ENCODE data around the gene TNNI3.

TNNI3 gene

DNA sequence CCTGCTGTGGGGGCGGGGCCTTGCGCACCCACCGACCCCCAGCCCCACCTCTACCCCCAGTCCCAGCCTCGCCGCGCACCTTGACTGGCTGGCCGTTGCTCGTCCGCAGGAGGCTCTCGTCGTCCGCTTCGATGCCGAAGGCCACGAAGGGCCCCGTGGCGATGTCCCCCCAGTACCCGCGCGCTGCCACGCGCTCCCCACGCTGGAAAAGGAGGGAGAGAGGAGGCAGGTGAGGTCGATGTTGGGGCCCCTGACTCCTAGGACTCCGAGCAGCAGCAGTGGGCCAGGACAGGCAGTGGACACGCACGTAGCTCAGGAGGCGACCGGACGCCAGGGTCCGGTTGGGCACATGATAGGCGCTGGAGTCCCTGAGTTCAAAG, 3.4 kb upstream of the TNNI3 start:
- H3K4me2 ChIP-seq (ENCODE audit: low read length) = peak overlapping the region; percentile 45
- H3K9me3 ChIP-seq (ENCODE audit: insufficient read depth, low read length) = no peaks in the 10 kb centered on the region
- H3K4me1 ChIP-seq (ENCODE audit: low read length) = no peaks in the 10 kb centered on the region
- H2AFZ ChIP-seq (ENCODE audit: low read depth, low read length) = 0 out of 2 replicates have a peak overlapping the region, but pooled peaks have one; percentile 26
- peaks cover 7% of the 10 kb centered on the region; the same call in 1 of the 2 replicates for H3K27me3 ChIP-seq (ENCODE audit: low read depth, low read length)
- H4K20me1 ChIP-seq (ENCODE audit: insufficient read depth, low read length) = no peaks in the 10 kb centered on the region
- no peaks in the 10 kb centered on the region for H3K79me2 ChIP-seq (ENCODE audit: low read length)
- no peaks in the 10 kb centered on the region for H3K36me3 ChIP-seq (replicated peaks; ENCODE audit: low read depth, low read length)
- no peak for TF ChIP-seq EZH2phosphoT487 (IDR thresholded peaks at IDR 0.05; ENCODE audit: low read depth)
- TF ChIP-seq, protein P1, sequence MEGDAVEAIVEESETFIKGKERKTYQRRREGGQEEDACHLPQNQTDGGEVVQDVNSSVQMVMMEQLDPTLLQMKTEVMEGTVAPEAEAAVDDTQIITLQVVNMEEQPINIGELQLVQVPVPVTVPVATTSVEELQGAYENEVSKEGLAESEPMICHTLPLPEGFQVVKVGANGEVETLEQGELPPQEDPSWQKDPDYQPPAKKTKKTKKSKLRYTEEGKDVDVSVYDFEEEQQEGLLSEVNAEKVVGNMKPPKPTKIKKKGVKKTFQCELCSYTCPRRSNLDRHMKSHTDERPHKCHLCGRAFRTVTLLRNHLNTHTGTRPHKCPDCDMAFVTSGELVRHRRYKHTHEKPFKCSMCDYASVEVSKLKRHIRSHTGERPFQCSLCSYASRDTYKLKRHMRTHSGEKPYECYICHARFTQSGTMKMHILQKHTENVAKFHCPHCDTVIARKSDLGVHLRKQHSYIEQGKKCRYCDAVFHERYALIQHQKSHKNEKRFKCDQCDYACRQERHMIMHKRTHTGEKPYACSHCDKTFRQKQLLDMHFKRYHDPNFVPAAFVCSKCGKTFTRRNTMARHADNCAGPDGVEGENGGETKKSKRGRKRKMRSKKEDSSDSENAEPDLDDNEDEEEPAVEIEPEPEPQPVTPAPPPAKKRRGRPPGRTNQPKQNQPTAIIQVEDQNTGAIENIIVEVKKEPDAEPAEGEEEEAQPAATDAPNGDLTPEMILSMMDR (IDR thresholded peaks at IDR 0.05; ENCODE audit: low read depth, low read length) = no peak
- H3K27ac ChIP-seq (ENCODE audit: low read length) = no peak overlapping the region
- H3K4me3 ChIP-seq (ENCODE audit: low read length) = peak overlapping the region; percentile 62
- no peak overlapping the region for H3K9ac ChIP-seq (ENCODE audit: low read length)

DNA sequence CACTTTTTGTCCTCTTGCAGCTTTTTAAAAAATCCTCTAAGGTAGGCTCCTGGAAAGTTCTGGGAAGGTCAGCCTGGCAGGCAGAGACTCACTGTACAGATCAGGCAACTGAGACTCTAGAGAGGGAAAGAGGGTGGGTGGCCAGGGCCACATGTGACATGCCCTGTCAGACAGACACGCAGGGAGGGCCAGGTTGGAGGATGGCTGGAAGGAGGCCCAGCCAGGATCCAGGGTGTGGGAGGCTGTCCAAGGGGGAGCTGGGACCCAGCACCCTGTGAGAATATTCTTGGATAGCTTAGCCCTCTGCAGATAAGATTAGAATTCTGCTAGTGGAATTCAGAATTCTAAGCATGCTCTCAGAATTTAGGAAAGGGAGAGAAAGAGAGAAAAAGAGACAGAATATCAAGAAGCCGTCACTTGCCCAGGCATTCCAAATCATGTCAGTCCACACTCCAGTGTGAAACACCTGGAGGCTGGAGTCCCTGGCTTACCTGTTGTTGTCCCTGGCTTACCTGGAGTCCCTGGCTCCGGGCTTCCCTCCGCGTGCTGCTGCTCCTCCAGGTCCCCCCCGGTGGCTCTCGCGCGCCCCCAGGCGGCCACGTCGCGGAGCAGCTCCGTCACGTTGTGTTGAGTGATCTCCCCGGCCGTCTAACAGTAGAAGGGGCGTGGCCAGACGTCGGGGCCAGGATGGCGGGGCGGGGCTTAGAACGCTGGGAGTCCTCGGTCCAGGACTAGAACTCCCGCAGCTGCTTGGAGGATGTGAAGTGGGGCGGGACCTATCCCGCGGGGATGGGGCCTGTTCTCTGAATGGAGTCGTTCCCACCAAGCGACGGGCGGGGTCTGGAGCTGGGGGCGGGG, 2.8 kb upstream of the TNNI3 start:
- H3K79me2 ChIP-seq (ENCODE audit: low read length) = no peaks in the 10 kb centered on the region
- H3K27ac ChIP-seq (ENCODE audit: low read length) = no peak overlapping the region
- H3K4me2 ChIP-seq (ENCODE audit: low read length) = peak overlapping the region; percentile 45
- no peak overlapping the region for H3K9ac ChIP-seq (ENCODE audit: low read length)
- H3K4me3 ChIP-seq (ENCODE audit: low read length) = peak overlapping the region; percentile 62
- no peaks in the 10 kb centered on the region for H4K20me1 ChIP-seq (ENCODE audit: insufficient read depth, low read length)
- H3K4me1 ChIP-seq (ENCODE audit: low read length) = no peaks in the 10 kb centered on the region
- H3K9me3 ChIP-seq (ENCODE audit: insufficient read depth, low read length) = no peaks in the 10 kb centered on the region
- no peaks in the 10 kb centered on the region for H3K36me3 ChIP-seq (replicated peaks; ENCODE audit: low read depth, low read length)
- H2AFZ ChIP-seq (ENCODE audit: low read depth, low read length) = peak overlapping the region; percentile 37; the same call in 1 of the 2 replicates
- TF ChIP-seq, protein P1 (IDR thresholded peaks at IDR 0.05; ENCODE audit: low read depth, low read length) = peak; percentile 97
- no peak for TF ChIP-seq EZH2phosphoT487 (IDR thresholded peaks at IDR 0.05; ENCODE audit: low read depth)
- H3K27me3 ChIP-seq (ENCODE audit: low read depth, low read length) = peaks cover 7% of the 10 kb centered on the region; the same call in 1 of the 2 replicates

DNA sequence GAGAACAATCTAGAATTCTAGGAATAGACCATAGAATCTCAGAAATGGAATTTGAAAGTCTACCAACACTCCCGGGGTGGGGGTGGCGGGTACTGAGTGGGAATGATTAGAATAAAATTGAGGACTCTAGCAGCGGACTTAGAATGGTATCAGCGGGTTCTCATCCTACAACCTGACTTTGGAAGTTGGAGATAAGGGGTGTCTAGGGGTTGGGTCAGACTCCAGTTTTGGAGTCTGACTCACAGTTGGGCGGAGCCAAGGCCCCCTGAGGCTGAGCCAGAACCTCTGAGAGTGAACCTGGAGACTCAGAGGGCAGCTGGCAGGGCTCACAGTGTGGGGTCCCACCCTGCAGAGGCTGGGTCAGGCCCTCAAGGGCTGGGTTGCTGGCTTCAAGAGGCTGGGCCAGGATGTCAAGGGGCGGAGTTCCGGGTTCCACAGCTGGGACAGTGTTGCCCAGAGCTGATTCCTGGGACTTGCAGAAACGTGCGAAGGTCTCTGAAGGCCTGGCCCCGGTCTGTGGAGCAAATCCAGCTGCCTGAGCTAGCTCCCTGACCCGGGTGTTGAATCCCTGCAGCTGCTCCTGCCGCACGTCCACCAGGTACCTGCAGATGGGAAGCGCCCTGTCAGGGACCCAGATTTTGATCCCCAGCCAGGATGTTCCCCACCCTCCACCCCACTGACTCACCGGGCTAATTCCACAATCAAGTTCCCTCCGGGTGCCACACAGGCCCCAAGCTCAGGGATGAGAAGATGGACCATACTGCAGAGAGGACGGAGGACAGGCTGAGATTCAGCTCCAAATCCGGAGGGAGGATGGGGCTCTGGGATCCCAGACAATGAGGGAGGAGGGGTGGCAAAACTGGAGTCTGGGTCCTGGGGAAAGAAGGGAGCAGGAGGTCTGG, 1.6 kb upstream of the TNNI3 start:
- no peaks in the 10 kb centered on the region for H3K4me1 ChIP-seq (ENCODE audit: low read length)
- H4K20me1 ChIP-seq (ENCODE audit: insufficient read depth, low read length) = no peaks in the 10 kb centered on the region
- peaks cover 7% of the 10 kb centered on the region; the same call in 1 of the 2 replicates for H3K27me3 ChIP-seq (ENCODE audit: low read depth, low read length)
- H3K4me3 ChIP-seq (ENCODE audit: low read length) = no peak overlapping the region
- no peak overlapping the region for H3K9ac ChIP-seq (ENCODE audit: low read length)
- no peaks in the 10 kb centered on the region for H3K36me3 ChIP-seq (replicated peaks; ENCODE audit: low read depth, low read length)
- H3K9me3 ChIP-seq (ENCODE audit: insufficient read depth, low read length) = no peaks in the 10 kb centered on the region
- no peaks in the 10 kb centered on the region for H3K79me2 ChIP-seq (ENCODE audit: low read length)
- H3K27ac ChIP-seq (ENCODE audit: low read length) = no peak overlapping the region
- TF ChIP-seq EZH2phosphoT487 (IDR thresholded peaks at IDR 0.05; ENCODE audit: low read depth) = no peak
- TF ChIP-seq, protein P1 (IDR thresholded peaks at IDR 0.05; ENCODE audit: low read depth, low read length) = no peak
- H2AFZ ChIP-seq (ENCODE audit: low read depth, low read length) = no peak overlapping the region
- no peak overlapping the region for H3K4me2 ChIP-seq (ENCODE audit: low read length)

DNA sequence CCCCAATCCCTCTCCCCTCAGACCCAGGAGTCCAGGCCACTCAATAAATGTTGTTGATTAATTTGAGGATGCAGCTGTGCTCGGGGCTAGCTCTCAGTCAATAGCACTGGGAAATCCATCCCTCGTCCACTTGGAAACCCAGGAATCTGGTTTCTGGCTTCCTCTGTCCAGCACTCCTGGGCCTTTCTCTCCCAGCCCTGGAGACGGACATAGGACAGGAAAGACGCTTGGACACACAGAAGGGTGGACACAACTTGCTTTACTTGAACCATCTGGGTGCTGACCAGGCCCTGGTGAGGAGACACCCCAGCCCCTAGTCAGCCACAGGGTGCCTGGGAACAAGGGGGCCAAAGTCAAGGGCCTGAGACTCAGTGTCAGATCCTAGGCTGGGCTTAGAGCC, 891 bp upstream of the TNNI3 start:
- Histone ChIP-seq H2AFZ (ENCODE audit: low read depth, low read length) (no peak overlapping the region), H3K79me2 (ENCODE audit: low read length) (no peaks in the 10 kb centered on the region), H3K4me2 (ENCODE audit: low read length) (no peak overlapping the region), H3K4me1 (ENCODE audit: low read length) (no peaks in the 10 kb centered on the region), H3K9ac (ENCODE audit: low read length) (no peak overlapping the region), H3K27ac (ENCODE audit: low read length) (no peak overlapping the region), H3K4me3 (ENCODE audit: low read length) (no peak overlapping the region), H3K9me3 (ENCODE audit: insufficient read depth, low read length) (no peaks in the 10 kb centered on the region), H3K36me3 (replicated peaks; ENCODE audit: low read depth, low read length) (no peaks in the 10 kb centered on the region), H4K20me1 (ENCODE audit: insufficient read depth, low read length) (no peaks in the 10 kb centered on the region), H3K27me3 (ENCODE audit: low read depth, low read length) (peaks cover 7% of the 10 kb centered on the region; the same call in 1 of the 2 replicates)
- no peak for TF ChIP-seq EZH2phosphoT487 (IDR thresholded peaks at IDR 0.05; ENCODE audit: low read depth)

Data from OCI-LY3 (cell line).